HCT116 (cell line): ENCODE results near the gene EML1. TPM values are rescaled to one million over a fixed set of nuclear protein-coding genes. Genes with fewer than 3 reads are reported as not detected.

Source experiments
- ATAC-seq: fragments of 200-7000 bp; cut with Tn5 transposase; 2 replicates; pipeline ENCODE4 v1.9.1; 2020; ENCODE audit warnings: mild to moderate bottlenecking, moderate library complexity
- BruUV-seq: library from RNA; stranded (reverse); fragments of 400-500 nt; replicated peaks from 2 replicates; lab custom pipeline; 2021; lab: Mats Ljungman, UMichigan
- CTCF ChIA-PET: fragments of 300-600 bp; sonication (Branson Sonifier 250); formaldehyde crosslinking; loops from one replicate; lab custom pipeline; 2021; ENCODE audit warnings: antibody characterized with exemption; lab: Charles Lee
- POLR2A ChIA-PET: fragments of 300-600, 350-600 bp; sonication (Branson Sonifier 250); formaldehyde crosslinking; loops from one replicate; lab custom pipeline; 2021; ENCODE audit warnings: antibody characterized with exemption; lab: Charles Lee
- RAD21 ChIA-PET, 2 experiments: fragments of 300-600 bp; sonication (Branson Sonifier 250); formaldehyde crosslinking; loops; one replicate each; lab custom pipeline; 2023; ENCODE audit warnings: low total read pairs in 2 of 2; ENCODE audit not compliant: uncharacterized antibody in 2 of 2, unreplicated experiment in 2 of 2, low non-redundant PET in 1 of 2; lab: Charles Lee
- DNase-seq: peaks from one replicate; pipeline ENCODE4 v3.0.0-alpha.2; 2010; ENCODE audit warnings: low read depth, low spot score
- H2AFZ ChIP-seq: fragments of 200-600 bp; shearing (Covaris generic), sonication (generic); 2 replicates; pipeline ENCODE4 v1.6.1; 2017; ENCODE audit warnings: low read depth, mixed run types, mixed read lengths, antibody characterized with exemption, low read length; ENCODE audit not compliant: poor library complexity, severe bottlenecking
- H3K27ac ChIP-seq: 2 replicates; pipeline ENCODE4 v1.5.1; 2012; ENCODE audit warnings: low read depth, low read length
- H3K27me3 ChIP-seq: fragments of 200-600 bp; sonication (generic); 2 replicates; pipeline ENCODE4 v1.6.1; 2016; ENCODE audit warnings: mixed run types, low read length, mixed read lengths; ENCODE audit not compliant: insufficient read depth
- H3K36me3 ChIP-seq, 2 experiments: fragments of 200-500 bp in 1 of 2; fragments of 200-600 bp in 1 of 2; sonication (Bioruptor generic) in 1 of 2; sonication (generic) in 1 of 2; 2 replicates each; pipeline versions ENCODE4 v1.5.1 to v1.6.1; 2014 to 2016; ENCODE audit warnings: low read length in 2 of 2, inconsistent platforms in 1 of 2, mixed read lengths in 1 of 2, mixed run types in 1 of 2; ENCODE audit not compliant: insufficient read depth in 2 of 2, control insufficient read depth in 1 of 2
- H3K4me1 ChIP-seq, 2 experiments: fragments of 200-600 bp in 1 of 2; sonication (generic) in 1 of 2; 2 replicates each; pipeline versions ENCODE4 v1.5.1 to v1.6.1; 2012 to 2017; ENCODE audit warnings: low read length in 2 of 2, inconsistent platforms in 1 of 2, mild to moderate bottlenecking in 1 of 2, mixed read lengths in 1 of 2, mixed run types in 1 of 2, moderate library complexity in 1 of 2; ENCODE audit not compliant: insufficient read depth in 2 of 2, control insufficient read depth in 1 of 2
- H3K4me2 ChIP-seq: fragments of 200-600 bp; sonication (generic); 2 replicates; pipeline ENCODE4 v1.6.1; 2017; ENCODE audit warnings: mixed run types, low read length, mixed read lengths
- H3K4me3 ChIP-seq, 2 experiments: fragments of 200-600 bp in 1 of 2; sonication (generic) in 1 of 2; replicated peaks in 1 of 2; 2 replicates each; pipeline ENCODE4 v1.5.1; 2011 to 2016; ENCODE audit warnings: low read length in 2 of 2, control low read depth in 1 of 2, low read depth in 1 of 2, mild to moderate bottlenecking in 1 of 2, mixed read lengths in 1 of 2, mixed run types in 1 of 2
- H3K79me2 ChIP-seq: fragments of 200-600 bp; sonication (generic); 2 replicates; pipeline ENCODE4 v1.6.1; 2017; ENCODE audit warnings: mild to moderate bottlenecking, mixed run types, low read length, moderate library complexity, mixed read lengths; ENCODE audit not compliant: insufficient read depth
- H3K9ac ChIP-seq: fragments of 200-600 bp; sonication (generic); 2 replicates; pipeline ENCODE4 v1.6.1; 2016; ENCODE audit warnings: low read length, mixed read lengths
- H3K9me2 ChIP-seq: fragments of 200-600 bp; sonication (generic), shearing (Covaris generic); 2 replicates; pipeline ENCODE4 v1.6.1; 2017; ENCODE audit warnings: mixed run types, mild to moderate bottlenecking, moderate library complexity; ENCODE audit not compliant: insufficient read depth
- H3K9me3 ChIP-seq, 2 experiments: fragments of 200-500 bp in 1 of 2; fragments of 200-600 bp in 1 of 2; sonication (Bioruptor generic) in 1 of 2; sonication (generic) in 1 of 2; 2 replicates each; pipeline ENCODE4 v1.6.1; 2014 to 2017; ENCODE audit warnings: low read length in 2 of 2, mixed read lengths in 2 of 2, inconsistent platforms in 1 of 2, low read depth in 1 of 2, mild to moderate bottlenecking in 1 of 2, mixed run types in 1 of 2, moderate library complexity in 1 of 2; ENCODE audit not compliant: control insufficient read depth in 1 of 2, insufficient read depth in 1 of 2
- H4K20me1 ChIP-seq: fragments of 200-600 bp; sonication (generic), shearing (Covaris generic); 2 replicates; pipeline ENCODE4 v1.6.1; 2017; ENCODE audit warnings: mixed run types, mild to moderate bottlenecking, moderate library complexity; ENCODE audit not compliant: insufficient read depth
- CBX3 ChIP-seq: IDR thresholded peaks from 2 replicates; pipeline ENCODE4 v1.6.1; 2012; ENCODE audit warnings: low read depth
- ELF1 ChIP-seq: IDR thresholded peaks from 2 replicates; pipeline ENCODE4 v1.6.1; 2012; ENCODE audit warnings: low read depth, borderline replicate concordance
- EZH2 ChIP-seq: fragments of 200-600 bp; sonication (generic); IDR thresholded peaks from 2 replicates; pipeline ENCODE4 v1.6.1; 2017; ENCODE audit warnings: antibody characterized with exemption, mixed run types
- POLR2A ChIP-seq: IDR thresholded peaks from 2 replicates; pipeline ENCODE4 v1.7.0; 2011; ENCODE audit warnings: borderline replicate concordance; ENCODE audit not compliant: insufficient read depth, insufficient read length; ENCODE audit errors: extremely low read depth
- POLR2AphosphoS5 ChIP-seq: IDR thresholded peaks from 2 replicates; pipeline ENCODE4 v1.6.1; 2011; ENCODE audit warnings: mild to moderate bottlenecking, low read depth, low read length, moderate library complexity
- SIN3A ChIP-seq: IDR thresholded peaks from 2 replicates; pipeline ENCODE4 v1.6.1; 2012; ENCODE audit warnings: low read depth
- TCF7L2 ChIP-seq: IDR thresholded peaks from 2 replicates; pipeline ENCODE4 v1.7.0; 2011; ENCODE audit warnings: borderline replicate concordance, inconsistent platforms; ENCODE audit not compliant: insufficient read depth, insufficient read length; ENCODE audit errors: extremely low read depth
- ZBTB33 ChIP-seq: IDR thresholded peaks from 2 replicates; pipeline ENCODE4 v1.6.1; 2011; ENCODE audit warnings: mild to moderate bottlenecking, low read length, moderate library complexity; ENCODE audit not compliant: insufficient replicate concordance; ENCODE audit errors: extremely low read depth
- ZFX ChIP-seq: fragments of 450-650 bp; IDR thresholded peaks from 2 replicates; pipeline ENCODE4 v1.6.1; 2017
- intact Hi-C: fragments of 100-400 bp; cut with micrococcal nuclease; formaldehyde crosslinking; loops from 2 replicates; pipeline ENCODE4 v1.10.0; 2022
- total RNA-seq: library from RNA; stranded (reverse); gene quantifications from one replicate; pipeline ENCODE4 v1.2.1, GENCODE V29; 2021; ENCODE audit not compliant: unreplicated experiment
- TF ChIP-seq, protein P1 (sequence below): IDR thresholded peaks from 2 replicates; pipeline ENCODE4 v1.6.1; 2012
- TF ChIP-seq, protein P2 (sequence below): IDR thresholded peaks from 2 replicates; pipeline ENCODE4 v1.6.1; 2012
- TF ChIP-seq, protein P3 (sequence below): IDR thresholded peaks from 2 replicates; pipeline ENCODE4 v1.6.1; 2012; ENCODE audit warnings: low read depth

EML1 gene
- total RNA-seq, 1 experiment from 2014 or later = 7.4 TPM

GRCh38 chr14:99818503-99819036, 25.4 kb downstream of the EML1 start:
- ATAC-seq = no peak
- no peaks in the 10 kb centered on the region for H3K4me1 ChIP-seq
- intact Hi-C loops = no loop called here
- no peaks in the 10 kb centered on the region for H3K9me2 ChIP-seq
- no TSS peak for BruUV-seq
- POLR2A ChIA-PET = no interaction called here
- RAD21 ChIA-PET = no interaction called here
- no peak for DNase-seq
- no peak overlapping the region for H3K27ac ChIP-seq
- H2AFZ ChIP-seq = no peak overlapping the region
- H3K9ac ChIP-seq = no peak overlapping the region
- CTCF ChIA-PET = no interaction called here
- no peaks in the 10 kb centered on the region for H3K79me2 ChIP-seq
- H3K27me3 ChIP-seq = no peaks in the 10 kb centered on the region
- TF ChIP-seq ZBTB33 = no peak
- TF ChIP-seq POLR2A = no peak
- TF ChIP-seq, protein P1, sequence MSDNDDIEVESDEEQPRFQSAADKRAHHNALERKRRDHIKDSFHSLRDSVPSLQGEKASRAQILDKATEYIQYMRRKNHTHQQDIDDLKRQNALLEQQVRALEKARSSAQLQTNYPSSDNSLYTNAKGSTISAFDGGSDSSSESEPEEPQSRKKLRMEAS = no peak
- TF ChIP-seq, protein P2, sequence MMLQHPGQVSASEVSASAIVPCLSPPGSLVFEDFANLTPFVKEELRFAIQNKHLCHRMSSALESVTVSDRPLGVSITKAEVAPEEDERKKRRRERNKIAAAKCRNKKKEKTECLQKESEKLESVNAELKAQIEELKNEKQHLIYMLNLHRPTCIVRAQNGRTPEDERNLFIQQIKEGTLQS = no peak
- TF ChIP-seq, protein P3, sequence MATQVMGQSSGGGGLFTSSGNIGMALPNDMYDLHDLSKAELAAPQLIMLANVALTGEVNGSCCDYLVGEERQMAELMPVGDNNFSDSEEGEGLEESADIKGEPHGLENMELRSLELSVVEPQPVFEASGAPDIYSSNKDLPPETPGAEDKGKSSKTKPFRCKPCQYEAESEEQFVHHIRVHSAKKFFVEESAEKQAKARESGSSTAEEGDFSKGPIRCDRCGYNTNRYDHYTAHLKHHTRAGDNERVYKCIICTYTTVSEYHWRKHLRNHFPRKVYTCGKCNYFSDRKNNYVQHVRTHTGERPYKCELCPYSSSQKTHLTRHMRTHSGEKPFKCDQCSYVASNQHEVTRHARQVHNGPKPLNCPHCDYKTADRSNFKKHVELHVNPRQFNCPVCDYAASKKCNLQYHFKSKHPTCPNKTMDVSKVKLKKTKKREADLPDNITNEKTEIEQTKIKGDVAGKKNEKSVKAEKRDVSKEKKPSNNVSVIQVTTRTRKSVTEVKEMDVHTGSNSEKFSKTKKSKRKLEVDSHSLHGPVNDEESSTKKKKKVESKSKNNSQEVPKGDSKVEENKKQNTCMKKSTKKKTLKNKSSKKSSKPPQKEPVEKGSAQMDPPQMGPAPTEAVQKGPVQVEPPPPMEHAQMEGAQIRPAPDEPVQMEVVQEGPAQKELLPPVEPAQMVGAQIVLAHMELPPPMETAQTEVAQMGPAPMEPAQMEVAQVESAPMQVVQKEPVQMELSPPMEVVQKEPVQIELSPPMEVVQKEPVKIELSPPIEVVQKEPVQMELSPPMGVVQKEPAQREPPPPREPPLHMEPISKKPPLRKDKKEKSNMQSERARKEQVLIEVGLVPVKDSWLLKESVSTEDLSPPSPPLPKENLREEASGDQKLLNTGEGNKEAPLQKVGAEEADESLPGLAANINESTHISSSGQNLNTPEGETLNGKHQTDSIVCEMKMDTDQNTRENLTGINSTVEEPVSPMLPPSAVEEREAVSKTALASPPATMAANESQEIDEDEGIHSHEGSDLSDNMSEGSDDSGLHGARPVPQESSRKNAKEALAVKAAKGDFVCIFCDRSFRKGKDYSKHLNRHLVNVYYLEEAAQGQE = no peak
- no peak for TF ChIP-seq ZFX
- no peak for TF ChIP-seq ELF1
- no peak for TF ChIP-seq CBX3
- no peak for TF ChIP-seq POLR2AphosphoS5
- no peak for TF ChIP-seq TCF7L2
- no peak for TF ChIP-seq EZH2
- TF ChIP-seq SIN3A = no peak
- H3K9me3 ChIP-seq = no peaks in the 10 kb centered on the region
- no peaks in the 10 kb centered on the region for H3K36me3 ChIP-seq
- no peak overlapping the region for H3K4me3 ChIP-seq
- H3K4me2 ChIP-seq = no peak overlapping the region
- H4K20me1 ChIP-seq = no peaks in the 10 kb centered on the region
